Measurements from ENCODE around the gene NDUFS5.

DNA sequence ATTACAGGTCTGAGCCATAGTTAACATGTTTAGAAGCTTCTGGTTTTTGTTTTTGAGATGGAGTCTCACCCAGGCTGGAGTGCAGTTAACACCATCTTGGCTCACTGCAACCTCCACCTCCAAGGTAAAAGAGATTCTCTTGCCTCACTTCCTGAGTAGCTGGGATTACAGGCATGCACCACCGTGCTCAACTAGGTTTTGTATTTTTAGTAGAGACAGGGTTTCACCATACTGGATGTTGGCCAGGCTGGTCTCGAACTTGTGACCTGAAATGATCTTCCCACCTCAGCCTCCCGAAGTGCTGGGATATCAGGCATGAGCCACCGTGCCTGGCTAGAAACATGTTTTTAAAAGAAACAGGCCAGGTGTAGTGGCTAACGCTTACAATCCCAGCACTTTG is 10.5 kb downstream of the NDUFS5 start:
- TF ChIP-seq, protein P1, sequence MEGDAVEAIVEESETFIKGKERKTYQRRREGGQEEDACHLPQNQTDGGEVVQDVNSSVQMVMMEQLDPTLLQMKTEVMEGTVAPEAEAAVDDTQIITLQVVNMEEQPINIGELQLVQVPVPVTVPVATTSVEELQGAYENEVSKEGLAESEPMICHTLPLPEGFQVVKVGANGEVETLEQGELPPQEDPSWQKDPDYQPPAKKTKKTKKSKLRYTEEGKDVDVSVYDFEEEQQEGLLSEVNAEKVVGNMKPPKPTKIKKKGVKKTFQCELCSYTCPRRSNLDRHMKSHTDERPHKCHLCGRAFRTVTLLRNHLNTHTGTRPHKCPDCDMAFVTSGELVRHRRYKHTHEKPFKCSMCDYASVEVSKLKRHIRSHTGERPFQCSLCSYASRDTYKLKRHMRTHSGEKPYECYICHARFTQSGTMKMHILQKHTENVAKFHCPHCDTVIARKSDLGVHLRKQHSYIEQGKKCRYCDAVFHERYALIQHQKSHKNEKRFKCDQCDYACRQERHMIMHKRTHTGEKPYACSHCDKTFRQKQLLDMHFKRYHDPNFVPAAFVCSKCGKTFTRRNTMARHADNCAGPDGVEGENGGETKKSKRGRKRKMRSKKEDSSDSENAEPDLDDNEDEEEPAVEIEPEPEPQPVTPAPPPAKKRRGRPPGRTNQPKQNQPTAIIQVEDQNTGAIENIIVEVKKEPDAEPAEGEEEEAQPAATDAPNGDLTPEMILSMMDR (IDR thresholded peaks at IDR 0.05; ENCODE audit: low read depth, low read length), result no peak
- no peak for TF ChIP-seq POLR2A (IDR thresholded peaks at IDR 0.05; ENCODE audit: extremely low read depth, insufficient read length)

All from NB4 (cell line).